Trophoblast cell (in vitro differentiated cells and primary cell): ENCODE results near the gene RIMBP2.

Experiments
- DNase-seq, 2 donors: peaks; one replicate each; pipeline ENCODE4 v3.0.0-alpha.2; 2016
- H2AFZ ChIP-seq: 2 replicates; pipeline ENCODE4 v1.6.1; 2013; ENCODE audit warnings: low read length, moderate library complexity, mild to moderate bottlenecking; ENCODE audit not compliant: insufficient read depth, poor library complexity
- H2AK5ac ChIP-seq: 2 replicates; pipeline ENCODE4 v1.6.1; 2013; ENCODE audit warnings: mild to moderate bottlenecking, low read length
- H2BK120ac ChIP-seq: 2 replicates; pipeline ENCODE4 v1.6.1; 2013; ENCODE audit warnings: low read length, mild to moderate bottlenecking, moderate library complexity; ENCODE audit not compliant: insufficient read depth, poor library complexity
- H2BK12ac ChIP-seq: 2 replicates; pipeline ENCODE4 v1.6.1; 2013; ENCODE audit warnings: mild to moderate bottlenecking, low read length, moderate library complexity
- H2BK5ac ChIP-seq: 2 replicates; pipeline ENCODE4 v1.6.1; 2013; ENCODE audit warnings: low read length, low read depth, moderate library complexity, mild to moderate bottlenecking; ENCODE audit not compliant: poor library complexity
- H3K14ac ChIP-seq: 2 replicates; pipeline ENCODE4 v1.6.1; 2013; ENCODE audit warnings: mild to moderate bottlenecking, low read length
- H3K18ac ChIP-seq: 2 replicates; pipeline ENCODE4 v1.6.1; 2013; ENCODE audit warnings: mild to moderate bottlenecking, low read length
- H3K23ac ChIP-seq: 2 replicates; pipeline ENCODE4 v1.6.1; 2013; ENCODE audit warnings: low read length
- H3K27ac ChIP-seq: 2 replicates; pipeline ENCODE4 v1.5.1; 2013; ENCODE audit warnings: low read depth, mild to moderate bottlenecking, inconsistent platforms, low read length, moderate library complexity
- H3K27me3 ChIP-seq: 2 replicates; pipeline ENCODE4 v1.6.1; 2013; ENCODE audit warnings: inconsistent platforms, mild to moderate bottlenecking, low read length, moderate library complexity; ENCODE audit not compliant: insufficient read depth
- H3K36me3 ChIP-seq, 2 experiments: 1 replicate in 1 of 2; 2 replicates in 1 of 2; pipeline ENCODE4 v1.6.1; 2013; ENCODE audit warnings: low read length in 2 of 2, mild to moderate bottlenecking in 2 of 2, moderate library complexity in 1 of 2; ENCODE audit not compliant: insufficient read depth in 2 of 2, control insufficient read depth in 1 of 2
- H3K4ac ChIP-seq: 2 replicates; pipeline ENCODE4 v1.6.1; 2013; ENCODE audit warnings: low read depth, mild to moderate bottlenecking, low read length, moderate library complexity
- H3K4me1 ChIP-seq, 2 experiments: 1 replicate in 1 of 2; 2 replicates in 1 of 2; pipeline ENCODE4 v1.6.1; 2013; ENCODE audit warnings: low read length in 2 of 2, mild to moderate bottlenecking in 2 of 2, moderate library complexity in 1 of 2; ENCODE audit not compliant: insufficient read depth in 2 of 2, control insufficient read depth in 1 of 2
- H3K4me2 ChIP-seq: 2 replicates; pipeline ENCODE4 v1.6.1; 2013; ENCODE audit warnings: inconsistent platforms, mild to moderate bottlenecking, low read length, moderate library complexity
- H3K4me3 ChIP-seq: 2 replicates; pipeline ENCODE4 v1.5.1; 2013; ENCODE audit warnings: mild to moderate bottlenecking, low read depth, low read length, inconsistent platforms
- H3K79me1 ChIP-seq: one replicate; pipeline ENCODE4 v1.6.1; 2013; ENCODE audit warnings: low read length
- H3K79me2 ChIP-seq: 2 replicates; pipeline ENCODE4 v1.6.1; 2013; ENCODE audit warnings: low read length, mild to moderate bottlenecking; ENCODE audit not compliant: control insufficient read depth, insufficient read depth, poor library complexity
- H3K9ac ChIP-seq: 2 replicates; pipeline ENCODE4 v1.6.1; 2013; ENCODE audit warnings: mild to moderate bottlenecking, low read length
- H3K9me3 ChIP-seq: 2 replicates; pipeline ENCODE4 v1.6.1; 2013; ENCODE audit warnings: low read depth, mild to moderate bottlenecking, control low read depth, inconsistent platforms, low read length; ENCODE audit not compliant: insufficient read depth
- H4K12ac ChIP-seq: 2 replicates; pipeline ENCODE4 v1.6.1; 2013; ENCODE audit warnings: low read depth, mild to moderate bottlenecking, low read length, moderate library complexity
- H4K8ac ChIP-seq: 2 replicates; pipeline ENCODE4 v1.6.1; 2013; ENCODE audit warnings: low read depth, mild to moderate bottlenecking, low read length, moderate library complexity
- H4K91ac ChIP-seq: one replicate; pipeline ENCODE4 v1.6.1; 2013; ENCODE audit warnings: low read depth, mild to moderate bottlenecking, low read length, moderate library complexity
- WGBS: extraction: QIAGEN DNeasy Blood & Tissue Kit; methylation state at CpG from one replicate; pipeline ENCODE4 v1.1.7; 2013; ENCODE audit warnings: missing lambda C conversion rate; ENCODE audit not compliant: insufficient read length, insufficient coverage; ENCODE audit errors: extremely low coverage; 5-methylcytosine and 5-hydroxymethylcytosine counted together

The RIMBP2 gene

DNA sequence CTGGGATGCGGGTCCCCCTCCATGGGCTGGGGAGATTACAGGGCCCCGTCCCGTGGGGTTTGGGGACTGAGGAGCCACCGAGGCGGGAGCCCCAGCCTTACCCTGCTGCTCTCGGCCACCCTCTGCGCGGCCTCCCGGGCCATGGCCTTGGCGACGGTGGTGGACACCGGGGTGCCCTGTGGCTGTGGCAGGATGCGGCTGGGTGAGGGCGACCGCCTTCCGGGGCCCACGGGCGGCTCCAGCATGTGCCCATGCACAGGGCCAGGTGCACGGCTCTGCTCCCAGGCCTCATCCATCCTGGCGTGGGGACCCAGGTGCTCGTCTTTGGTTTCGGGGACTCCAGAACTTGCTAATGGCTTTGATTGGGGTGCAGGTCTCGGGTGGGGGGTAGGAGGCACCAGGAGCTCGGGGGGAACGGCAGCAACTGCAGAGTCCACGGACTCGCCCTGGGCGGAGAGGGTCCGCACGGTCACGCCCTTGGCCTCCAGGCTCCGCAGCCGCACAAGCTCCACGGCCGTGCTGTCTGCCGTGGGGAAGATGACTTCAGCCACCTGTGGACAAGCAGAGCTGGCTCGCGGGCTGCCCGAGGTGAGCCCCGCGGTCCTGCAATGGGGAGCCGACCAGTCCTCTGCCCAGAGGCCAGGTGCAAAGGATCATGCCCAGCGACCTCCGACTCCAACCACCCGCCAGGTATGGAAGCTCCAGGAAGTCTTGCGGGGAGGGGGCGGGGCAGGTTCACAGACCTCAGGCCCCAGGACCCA lies 279.2 kb downstream of the RIMBP2 start:
- H3K9me3 ChIP-seq, result peaks cover 28% of the 10 kb centered on the region
- H4K91ac ChIP-seq, result no peak overlapping the region
- no peak overlapping the region for H2AK5ac ChIP-seq
- H3K23ac ChIP-seq, result no peak overlapping the region
- no peaks in the 10 kb centered on the region for H3K4me1 ChIP-seq
- no peaks in the 10 kb centered on the region for H3K36me3 ChIP-seq
- no peak for DNase-seq
- no peak overlapping the region for H3K9ac ChIP-seq
- H3K79me1 ChIP-seq, result no peaks in the 10 kb centered on the region
- no peak overlapping the region for H4K8ac ChIP-seq
- H3K27me3 ChIP-seq, result no peaks in the 10 kb centered on the region
- no peak overlapping the region for H2BK5ac ChIP-seq
- no peak overlapping the region for H2BK12ac ChIP-seq
- H3K27ac ChIP-seq, result no peak overlapping the region
- no peak overlapping the region for H3K4me3 ChIP-seq
- no peak overlapping the region for H3K18ac ChIP-seq
- H3K14ac ChIP-seq, result no peak overlapping the region
- WGBS, result no CpG with 5 or more reads among the region's 47 CpGs
- H3K4me2 ChIP-seq, result no peak overlapping the region
- H2BK120ac ChIP-seq, result no peak overlapping the region
- H4K12ac ChIP-seq, result no peak overlapping the region
- no peaks in the 10 kb centered on the region for H3K79me2 ChIP-seq
- no peak overlapping the region for H2AFZ ChIP-seq
- no peak overlapping the region for H3K4ac ChIP-seq

DNA sequence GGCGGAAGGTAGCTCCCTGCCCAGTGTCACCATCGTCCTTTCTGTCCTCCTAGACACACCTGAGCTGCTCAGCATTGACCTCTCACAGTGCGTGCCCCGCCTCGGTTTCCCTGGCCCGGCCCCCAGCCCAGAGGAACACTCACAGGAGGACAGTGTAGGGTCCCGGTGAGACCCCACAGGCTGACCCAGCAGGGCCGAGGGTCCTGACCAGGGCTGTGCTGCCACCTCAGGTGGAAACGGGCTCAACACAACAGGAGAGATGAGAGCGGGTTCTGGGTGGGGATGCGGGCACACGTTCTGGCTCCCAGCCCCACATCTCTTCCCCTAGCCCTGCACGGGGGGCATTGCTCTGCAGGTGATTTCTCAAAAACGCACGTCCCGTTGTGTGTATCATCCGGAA lies 280.3 kb downstream of the RIMBP2 start:
- Histone ChIP-seq H3K4me2 (no peak overlapping the region), H3K4me1 (no peaks in the 10 kb centered on the region), H2BK12ac (no peak overlapping the region), H2AK5ac (no peak overlapping the region), H3K9ac (no peak overlapping the region), H3K9me3 (peaks cover 23% of the 10 kb centered on the region), H2BK120ac (no peak overlapping the region), H3K79me1 (no peaks in the 10 kb centered on the region), H3K4me3 (no peak overlapping the region), H3K23ac (no peak overlapping the region), H2BK5ac (no peak overlapping the region), H3K27ac (no peak overlapping the region), H4K91ac (no peak overlapping the region), H3K27me3 (no peaks in the 10 kb centered on the region), H3K36me3 (no peaks in the 10 kb centered on the region), H4K12ac (no peak overlapping the region), H3K79me2 (no peaks in the 10 kb centered on the region), H2AFZ (no peak overlapping the region), H3K18ac (no peak overlapping the region), H4K8ac (no peak overlapping the region), H3K14ac (no peak overlapping the region), H3K4ac (no peak overlapping the region)
- DNase-seq, result no peak
- WGBS, result no CpG with 5 or more reads among the region's 17 CpGs

DNA sequence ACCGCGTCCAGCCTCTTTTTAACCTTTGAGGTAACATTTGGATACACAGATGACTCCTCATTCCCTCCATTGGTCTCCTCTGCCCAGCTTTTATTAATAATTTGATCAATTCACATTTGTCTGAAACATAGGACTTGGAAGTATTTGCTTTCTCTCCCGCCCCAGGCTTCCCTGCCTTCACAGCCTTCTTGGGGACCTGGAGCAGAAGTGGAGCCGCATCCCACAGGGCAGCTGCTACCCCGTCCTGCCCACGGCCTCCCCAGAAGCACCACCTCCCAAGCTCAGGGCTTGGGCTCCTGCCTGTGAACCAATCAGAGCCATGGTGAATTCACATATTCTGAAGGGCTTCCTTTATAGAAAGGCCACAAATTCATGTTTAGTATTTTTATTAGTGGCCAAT lies 280.8 kb downstream of the RIMBP2 start:
- DNase-seq, result no peak
- Histone ChIP-seq H3K79me2 (no peaks in the 10 kb centered on the region), H2AFZ (no peak overlapping the region), H2BK12ac (no peak overlapping the region), H3K4me1 (no peaks in the 10 kb centered on the region), H3K27ac (no peak overlapping the region), H3K9ac (no peak overlapping the region), H4K8ac (no peak overlapping the region), H2AK5ac (no peak overlapping the region), H2BK5ac (no peak overlapping the region), H3K79me1 (no peaks in the 10 kb centered on the region), H3K36me3 (no peaks in the 10 kb centered on the region), H3K4me2 (no peak overlapping the region), H2BK120ac (no peak overlapping the region), H3K27me3 (no peaks in the 10 kb centered on the region), H3K9me3 (peaks cover 23% of the 10 kb centered on the region), H3K4ac (no peak overlapping the region), H3K14ac (no peak overlapping the region), H4K91ac (no peak overlapping the region), H4K12ac (no peak overlapping the region), H3K23ac (no peak overlapping the region), H3K18ac (no peak overlapping the region), H3K4me3 (no peak overlapping the region)
- WGBS, result no CpG with 5 or more reads among the region's 6 CpGs

DNA sequence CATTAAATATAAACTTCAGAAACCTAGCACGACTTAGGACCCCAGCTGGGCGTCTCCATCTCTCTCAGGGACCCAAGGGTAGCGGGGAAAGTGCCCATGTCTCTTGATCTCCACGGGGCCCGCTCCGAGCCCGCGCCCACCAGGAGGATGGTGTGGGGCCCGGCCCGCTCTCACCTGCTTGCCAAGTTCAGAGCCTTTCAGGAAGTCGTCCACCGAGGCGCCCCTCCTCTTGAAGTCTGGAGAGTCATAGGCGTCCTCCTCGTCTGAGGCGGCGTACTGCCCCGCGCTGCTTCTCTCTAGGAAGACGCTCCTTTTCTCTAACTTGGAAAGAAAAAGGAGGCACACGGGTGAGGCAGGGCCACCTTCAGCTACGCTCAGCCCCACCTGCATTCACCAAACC lies 281.5 kb downstream of the RIMBP2 start:
- Histone ChIP-seq H3K4me2 (no peak overlapping the region), H4K8ac (no peak overlapping the region), H4K91ac (no peak overlapping the region), H3K9ac (no peak overlapping the region), H3K23ac (no peak overlapping the region), H4K12ac (no peak overlapping the region), H2BK120ac (no peak overlapping the region), H2AFZ (no peak overlapping the region), H2AK5ac (no peak overlapping the region), H3K27ac (no peak overlapping the region), H3K36me3 (no peaks in the 10 kb centered on the region), H2BK12ac (no peak overlapping the region), H2BK5ac (no peak overlapping the region), H3K4me1 (peaks cover 2 to 7% of the 10 kb centered on the region in 2 experiments), H3K18ac (no peak overlapping the region), H3K4ac (no peak overlapping the region), H3K14ac (no peak overlapping the region), H3K9me3 (peaks cover 23% of the 10 kb centered on the region), H3K79me1 (no peaks in the 10 kb centered on the region), H3K4me3 (no peak overlapping the region), H3K27me3 (no peaks in the 10 kb centered on the region), H3K79me2 (no peaks in the 10 kb centered on the region)
- no CpG with 5 or more reads among the region's 22 CpGs for WGBS
- DNase-seq, result no peak
